DOHH2 (cell line): ENCODE data around the gene PKD2.

Experiments used
- CTCF ChIP-seq: fragments of 200-600 bp; sonication (generic); IDR thresholded peaks from one replicate; pipeline ENCODE4 v1.5.1; 2014; ENCODE audit warnings: antibody characterized with exemption, mild to moderate bottlenecking, low read depth, low read length; ENCODE audit not compliant: poor library complexity, severe bottlenecking
- EZH2phosphoT487 ChIP-seq: fragments of 200-600 bp; sonication (generic); IDR thresholded peaks from 2 replicates; pipeline ENCODE4 v1.6.1; 2017; ENCODE audit warnings: borderline replicate concordance, mild to moderate bottlenecking, antibody characterized with exemption, low read length, moderate library complexity, mixed read lengths

GRCh38 chr4:88104902-88105610 is 97.6 kb downstream of the PKD2 start:
- TF ChIP-seq CTCF (no peak), EZH2phosphoT487 (no peak)
